HepG2 (cell line): Measurements from ENCODE around the gene CXXC5. TPM values are rescaled to one million over a fixed set of nuclear protein-coding genes. Genes with fewer than 3 reads are reported as not detected.

Experiments
- CBFB ChIP-seq: sonication (generic); formaldehyde crosslinking; IDR thresholded peaks from 2 replicates; pipeline ENCODE4 v1.4.0; 2020; ENCODE audit warnings: missing genetic modification reagents
- CENPBD1 ChIP-seq: sonication (generic); formaldehyde crosslinking; IDR thresholded peaks from 2 replicates; pipeline ENCODE4 v1.8.0; 2022; ENCODE audit warnings: missing genetic modification reagents, low read depth, mild to moderate bottlenecking, borderline replicate concordance
- EEA1 ChIP-seq: sonication (generic); formaldehyde crosslinking; IDR thresholded peaks from 2 replicates; pipeline ENCODE4 v1.5.1; 2020; ENCODE audit warnings: mild to moderate bottlenecking, missing genetic modification reagents, borderline replicate concordance
- GATAD2A ChIP-seq: IDR thresholded peaks from 2 replicates; pipeline ENCODE4 v1.6.1; 2016
- HMGA1 ChIP-seq: sonication (generic); formaldehyde crosslinking; conservative IDR thresholded peaks from 2 replicates; pipeline ENCODE4 v1.4.0; 2020; ENCODE audit warnings: missing genetic modification reagents
- HMGXB4 ChIP-seq, 2 experiments: sonication (generic) in 1 of 2; formaldehyde crosslinking in 1 of 2; IDR thresholded peaks; 2 replicates each; pipeline versions ENCODE4 v1.4.0 to v1.6.1; 2018 to 2020; ENCODE audit warnings: missing genetic modification reagents in 2 of 2, borderline replicate concordance in 1 of 2, low read depth in 1 of 2, mild to moderate bottlenecking in 1 of 2, missing biosample characterization in 1 of 2
- HOXA9 ChIP-seq: sonication (generic); formaldehyde crosslinking; IDR thresholded peaks from 2 replicates; pipeline ENCODE4 v1.8.1; 2022; ENCODE audit warnings: missing genetic modification reagents, mild to moderate bottlenecking, moderate library complexity, borderline replicate concordance
- KAT7 ChIP-seq: IDR thresholded peaks from 2 replicates; pipeline ENCODE4 v1.6.1; 2018; ENCODE audit warnings: borderline replicate concordance, missing compliant biosample characterization
- ZBTB46 ChIP-seq: sonication (generic); formaldehyde crosslinking; IDR thresholded peaks from 2 replicates; pipeline ENCODE4 v1.4.0; 2020; ENCODE audit warnings: mild to moderate bottlenecking, missing genetic modification reagents, borderline replicate concordance
- ZGPAT ChIP-seq: IDR thresholded peaks from 2 replicates; pipeline ENCODE4 v1.6.1; 2016; ENCODE audit warnings: mild to moderate bottlenecking
- ZNF33A ChIP-seq: sonication (generic); formaldehyde crosslinking; IDR thresholded peaks from 2 replicates; pipeline ENCODE4 v1.5.1; 2020; ENCODE audit warnings: missing genetic modification reagents, mild to moderate bottlenecking, moderate library complexity, borderline replicate concordance
- ZNF572 ChIP-seq: sonication (generic); formaldehyde crosslinking; IDR thresholded peaks from 2 replicates; pipeline ENCODE4 v1.5.1; 2020; ENCODE audit warnings: mild to moderate bottlenecking, missing genetic modification reagents
- ZNF605 ChIP-seq: sonication (generic); formaldehyde crosslinking; IDR thresholded peaks from 2 replicates; pipeline ENCODE4 v1.8.0; 2022; ENCODE audit warnings: mild to moderate bottlenecking, missing genetic modification reagents
- ZNF639 ChIP-seq: conservative IDR thresholded peaks from 2 replicates; pipeline ENCODE4 v1.6.1; 2018; ENCODE audit warnings: missing genetic modification reagents
- ZNF687 ChIP-seq: sonication (generic); formaldehyde crosslinking; IDR thresholded peaks from 2 replicates; pipeline ENCODE4 v1.5.1; 2020; ENCODE audit warnings: mild to moderate bottlenecking, missing genetic modification reagents, moderate library complexity
- ZSCAN31 ChIP-seq: sonication (generic); formaldehyde crosslinking; IDR thresholded peaks from 2 replicates; pipeline ENCODE4 v1.5.0; 2020; ENCODE audit warnings: low read depth, mild to moderate bottlenecking, missing genetic modification reagents
- ZZZ3 ChIP-seq: sonication (generic); formaldehyde crosslinking; IDR thresholded peaks from 2 replicates; pipeline ENCODE4 v1.4.0; 2020; ENCODE audit warnings: missing genetic modification reagents, mild to moderate bottlenecking, borderline replicate concordance
- polyA plus RNA-seq, 8 experiments: library from polyadenylated mRNA; depleted of rRNA in 3 of 8; stranded (reverse) in 7 of 8; unstranded in 1 of 8; fragments of >200 nt; fragmentation: Illumina TruSeq in 4 of 8; extraction: Trizol in 4 of 8; gene quantifications; 2 replicates each; pipeline versions ENCODE4 v1.2.1 to v1.2.3, GENCODE V29; 2011 to 2016; ENCODE audit warnings: low read depth in 4 of 8, missing spikeins in 1 of 8, mixed read lengths in 1 of 8; ENCODE audit not compliant: insufficient read depth in 1 of 8
- total RNA-seq, 5 experiments: library from RNA; depleted of rRNA; stranded (reverse); fragments of >200 nt; fragmentation: Illumina TruSeq; extraction: Trizol; gene quantifications; 2 replicates each; pipeline ENCODE4 v1.2.3, GENCODE V29; 2016; ENCODE audit warnings: low read depth in 1 of 5

Gene CXXC5
- total and polyA plus RNA-seq, 2 of the 13 experiments (the other 11 are each of a cell fraction or from before 2014, with no cell fraction given) = 32.3 to 33.0 TPM

- TF ChIP-seq ZSCAN31 (CRISPR knock-in tag) (peak; percentile 53; the same call in 1 of the 2 replicates), CBFB (CRISPR knock-in tag) (no peak), GATAD2A (CRISPR knock-in tag) (peak; percentile 91), ZNF605 (peak; percentile 23; the same call in 1 of the 2 replicates), HOXA9 (CRISPR knock-in tag) (no peak), ZNF33A (CRISPR knock-in tag) (no peak), ZNF572 (CRISPR knock-in tag) (peak; percentile 40; the same call in 1 of the 2 replicates), ZNF687 (CRISPR knock-in tag) (peak; percentile 93), ZNF639 (CRISPR knock-in tag) (peak; percentile 78; the same call in 1 of the 2 replicates), ZZZ3 (no peak), HMGA1 (CRISPR knock-in tag) (no peak), KAT7 (0 out of 2 replicates have a peak, but pooled peaks have one; percentile 77), CENPBD1 (CRISPR knock-in tag) (no peak), EEA1 (CRISPR knock-in tag) (no peak), ZGPAT (peak; percentile 59; the same call in 1 of the 2 replicates), ZBTB46 (CRISPR knock-in tag) (peak; percentile 99), HMGXB4 (CRISPR knock-in tag; IDR thresholded peaks at IDR 0.05; ENCODE audit: borderline replicate concordance in 1 of 2, low read depth in 1 of 2) (peak; percentile 15 to 47; a peak in 1 of 4 replicates)
These were observed 53.0 kb downstream of the CXXC5 start (continued) for GRCh38 chr5:139701056-139701741.
